Psoas muscle (tissue), 8 donors: Measurements from ENCODE around the gene OR6K6. TPM values are rescaled to one million over a fixed set of nuclear protein-coding genes. Genes with fewer than 3 reads are reported as not detected.

Source experiments
- ATAC-seq, 4 donors: fragments of 200-7000 bp; cut with Tn5 transposase; one replicate each; pipeline ENCODE4 v1.9.1; 2020; ENCODE audit warnings: moderate library complexity in 3 of 4, mild to moderate bottlenecking in 2 of 4
- DNase-seq, 2 donors: peaks; one replicate each; pipeline ENCODE4 v3.0.0-alpha.2; 2020
- H3K27ac ChIP-seq: fragments of 200-600 bp; one replicate; pipeline ENCODE4 v1.8.0; 2022
- H3K27me3 ChIP-seq, 3 donors: fragments of 200-600 bp in 1 of 3; one replicate each; pipeline versions ENCODE4 v1.6.1 to v1.8.0; 2013 to 2022; ENCODE audit warnings: low read length in 2 of 3, mild to moderate bottlenecking in 2 of 3, moderate library complexity in 1 of 3; ENCODE audit not compliant: insufficient read depth in 3 of 3
- H3K36me3 ChIP-seq, 2 donors: fragments of 200-600 bp in 1 of 2; one replicate each; pipeline versions ENCODE4 v1.6.1 to v1.8.0; 2013 to 2022; ENCODE audit warnings: low read depth in 1 of 2, mild to moderate bottlenecking in 1 of 2, moderate library complexity in 1 of 2; ENCODE audit not compliant: insufficient read depth in 1 of 2
- H3K4me1 ChIP-seq: fragments of 200-600 bp; one replicate; pipeline ENCODE4 v1.8.0; 2022
- H3K4me3 ChIP-seq: fragments of 200-600 bp; one replicate; pipeline ENCODE4 v1.8.0; 2022; ENCODE audit warnings: mild to moderate bottlenecking
- H3K9me3 ChIP-seq: fragments of 200-600 bp; one replicate; pipeline ENCODE4 v1.8.0; 2022
- CTCF ChIP-seq: fragments of 200-600 bp; IDR thresholded peaks from one replicate; pipeline ENCODE4 v1.8.0; 2022; ENCODE audit warnings: antibody characterized with exemption
- WGBS, 3 donors: extraction: QIAGEN DNeasy Blood & Tissue Kit; methylation state at CpG; one replicate each; pipeline versions ENCODE4 v1.1.6 to v1.1.7; 2013; 5-methylcytosine and 5-hydroxymethylcytosine counted together
- intact Hi-C, 2 donors: fragments of 100-400 bp; cut with DNase I; formaldehyde crosslinking; loops; one replicate each; pipeline versions ENCODE4 v1.11.0 to v1.14.2; 2022
- polyA plus RNA-seq, 3 donors: library from polyadenylated mRNA; stranded (reverse); fragments of 200-250 nt; gene quantifications; one replicate each; pipeline ENCODE4 v1.2.3, GENCODE V29; 2013
- total RNA-seq, 4 donors: library from RNA; stranded (reverse); fragmentation: NEBNext Ultra II Directional in 2 of 4; extraction: Animal tissue kit (Norgen Biotek cat#: 25700) in 2 of 4; gene quantifications; one replicate each; pipeline versions ENCODE4 v1.2.1 to v1.2.4, GENCODE V29; 2021 to 2023
- donor health status: healthy with polysubstance abuse.
- donor health status: DM: no; HTN: no; CAD: no; lungs with moderate emphysema.
- donor health status: Bipolar disorder and iron deficiency.
- donor health status: healthy.
- donor health status: DM: yes; HTN: yes; CAD: no.
- donor health status: DM: no; HTN: no; CAD: no.
- donor health status: DM: no; HTN: no; CAD: no.
- donor health status: DM: yes; HTN: yes; CAD: no.

Gene OR6K6
- total and polyA plus RNA-seq, 7 donors, result not detected

GRCh38 chr1:158798531-158798930 lies 44.0 kb downstream of the OR6K6 start:
- H3K36me3 ChIP-seq, result no peaks in the 10 kb centered on the region
- 66 to 70% (median 68%) methylated on average over 3 of the region's 3 CpGs for WGBS, 3 donors
- H3K4me3 ChIP-seq, result no peak overlapping the region
- no peak for ATAC-seq
- intact Hi-C loops, result no loop called here
- no peaks in the 10 kb centered on the region for H3K9me3 ChIP-seq
- TF ChIP-seq CTCF, result no peak
- no peaks in the 10 kb centered on the region for H3K4me1 ChIP-seq
- H3K27me3 ChIP-seq, result peaks cover 0 to 1% (median 0%) of the 10 kb centered on the region in 3 donors
- no peak for DNase-seq
- H3K27ac ChIP-seq, result no peak overlapping the region

GRCh38 chr1:158799689-158800088 lies 45.2 kb downstream of the OR6K6 start:
- Histone ChIP-seq H3K27ac (no peak overlapping the region), H3K4me1 (no peaks in the 10 kb centered on the region), H3K36me3 (no peaks in the 10 kb centered on the region), H3K9me3 (no peaks in the 10 kb centered on the region), H3K27me3 (no peaks in the 10 kb centered on the region), H3K4me3 (no peak overlapping the region)
- 78 to 83% (median 78%) methylated on average over 4 of the region's 4 CpGs for WGBS, 3 donors
- no peak for DNase-seq
- TF ChIP-seq CTCF, result no peak
- intact Hi-C loops, result no loop called here
- no peak for ATAC-seq

- no peak overlapping the region for H3K4me3 ChIP-seq
- no peaks in the 10 kb centered on the region for H3K36me3 ChIP-seq
- DNase-seq (no peak), ATAC-seq (no peak)
- no peaks in the 10 kb centered on the region for H3K9me3 ChIP-seq
- no peaks in the 10 kb centered on the region for H3K27me3 ChIP-seq
- TF ChIP-seq CTCF, result no peak
- H3K4me1 ChIP-seq, result no peaks in the 10 kb centered on the region
- H3K27ac ChIP-seq, result no peak overlapping the region
- 79 to 89% (median 79%) methylated on average over 2 of the region's 2 CpGs for WGBS, 3 donors
- intact Hi-C loops, result no loop called here
These were observed 46.0 kb downstream of the OR6K6 start for GRCh38 chr1:158800526-158800925.

GRCh38 chr1:158801396-158801795 lies 46.9 kb downstream of the OR6K6 start:
- 80 to 92% (median 86%) methylated on average over 1 of the region's 1 CpG for WGBS, 3 donors
- no peak overlapping the region for H3K27ac ChIP-seq
- no peaks in the 10 kb centered on the region for H3K36me3 ChIP-seq
- H3K9me3 ChIP-seq, result no peaks in the 10 kb centered on the region
- no peak overlapping the region for H3K4me3 ChIP-seq
- DNase-seq (no peak), ATAC-seq (no peak)
- H3K4me1 ChIP-seq, result no peaks in the 10 kb centered on the region
- no peak for TF ChIP-seq CTCF
- no peaks in the 10 kb centered on the region for H3K27me3 ChIP-seq
- intact Hi-C loops, result no loop called here

GRCh38 chr1:158803678-158804077 lies 49.2 kb downstream of the OR6K6 start:
- DNase-seq (no peak), ATAC-seq (no peak)
- Histone ChIP-seq H3K4me1 (no peaks in the 10 kb centered on the region), H3K9me3 (no peaks in the 10 kb centered on the region), H3K36me3 (no peaks in the 10 kb centered on the region), H3K27ac (no peak overlapping the region), H3K4me3 (no peak overlapping the region), H3K27me3 (no peaks in the 10 kb centered on the region)
- intact Hi-C loops, result no loop called here
- no peak for TF ChIP-seq CTCF
- WGBS, 3 donors, result 89 to 98% (median 90%) methylated on average over 1 of the region's 1 CpG
